Measurements from ENCODE around the gene TMED9. TPM values are rescaled to one million over a fixed set of nuclear protein-coding genes. Genes with fewer than 3 reads are reported as not detected.
A peak's percentile ranks its signal among the peaks of the same experiment; 100 is the strongest.

Gene TMED9
- total RNA-seq, 1 donor from 2014 or later = 290 TPM

- Mint-ChIP-seq H3K27ac (ENCODE audit: unreplicated experiment) (peak overlapping the region; percentile 62), H3K27me3 (ENCODE audit: low read depth) (no peaks in the 10 kb centered on the region), H3K36me3 (ENCODE audit: low read depth) (peaks cover 6% of the 10 kb centered on the region), H3K4me3 (ENCODE audit: unreplicated experiment) (no peak overlapping the region), H3K9me3 (ENCODE audit: low read depth) (peaks cover 3% of the 10 kb centered on the region), H3K4me1 (ENCODE audit: low read depth) (peaks cover 71% of the 10 kb centered on the region)
- DNase-seq (ENCODE audit: low spot score) = no peak
- no peak for TF ChIP-seq CTCF (IDR thresholded peaks at IDR 0.05)
Measured at GRCh38 chr5:177547736-177548135, 44.3 kb upstream of the TMED9 start.

- DNase-seq (ENCODE audit: low spot score) = no peak
- Mint-ChIP-seq H3K4me1 (ENCODE audit: low read depth) (peaks cover 71% of the 10 kb centered on the region), H3K4me3 (ENCODE audit: unreplicated experiment) (no peak overlapping the region), H3K27me3 (ENCODE audit: low read depth) (no peaks in the 10 kb centered on the region), H3K9me3 (ENCODE audit: low read depth) (peaks cover 3% of the 10 kb centered on the region), H3K36me3 (ENCODE audit: low read depth) (peaks cover 7% of the 10 kb centered on the region), H3K27ac (ENCODE audit: unreplicated experiment) (peak overlapping the region; percentile 62)
- no peak for TF ChIP-seq CTCF (IDR thresholded peaks at IDR 0.05)
Measured at GRCh38 chr5:177548495-177548894, 43.5 kb upstream of the TMED9 start.

- Mint-ChIP-seq H3K36me3 (ENCODE audit: low read depth) (peaks cover 7% of the 10 kb centered on the region), H3K27ac (ENCODE audit: unreplicated experiment) (no peak overlapping the region), H3K9me3 (ENCODE audit: low read depth) (peaks cover 3% of the 10 kb centered on the region), H3K4me1 (ENCODE audit: low read depth) (peaks cover 63% of the 10 kb centered on the region), H3K4me3 (ENCODE audit: unreplicated experiment) (no peak overlapping the region), H3K27me3 (ENCODE audit: low read depth) (no peaks in the 10 kb centered on the region)
- no peak for DNase-seq (ENCODE audit: low spot score)
- TF ChIP-seq CTCF (IDR thresholded peaks at IDR 0.05) = no peak
Measured at GRCh38 chr5:177550122-177550521, 41.9 kb upstream of the TMED9 start.

- Mint-ChIP-seq H3K27me3 (ENCODE audit: low read depth) (no peaks in the 10 kb centered on the region), H3K9me3 (ENCODE audit: low read depth) (no peaks in the 10 kb centered on the region), H3K27ac (ENCODE audit: unreplicated experiment) (peak overlapping the region; percentile 84), H3K36me3 (ENCODE audit: low read depth) (peaks cover 7% of the 10 kb centered on the region), H3K4me1 (ENCODE audit: low read depth) (peaks cover 42% of the 10 kb centered on the region), H3K4me3 (ENCODE audit: unreplicated experiment) (peak overlapping the region; percentile 90)
- no peak for DNase-seq (ENCODE audit: low spot score)
- TF ChIP-seq CTCF (IDR thresholded peaks at IDR 0.05) = peak; percentile 32
Measured at GRCh38 chr5:177552839-177553455, 39.1 kb upstream of the TMED9 start.

GRCh38 chr5:177553671-177554429 lies 38.2 kb upstream of the TMED9 start:
- no peak for DNase-seq (ENCODE audit: low spot score)
- peaks cover 7% of the 10 kb centered on the region for H3K36me3 Mint-ChIP-seq (ENCODE audit: low read depth)
- no peaks in the 10 kb centered on the region for H3K27me3 Mint-ChIP-seq (ENCODE audit: low read depth)
- peak overlapping the region; percentile 84 for H3K27ac Mint-ChIP-seq (ENCODE audit: unreplicated experiment)
- no peak for TF ChIP-seq CTCF (IDR thresholded peaks at IDR 0.05)
- no peaks in the 10 kb centered on the region for H3K9me3 Mint-ChIP-seq (ENCODE audit: low read depth)
- peaks cover 33% of the 10 kb centered on the region for H3K4me1 Mint-ChIP-seq (ENCODE audit: low read depth)
- peak overlapping the region; percentile 90 for H3K4me3 Mint-ChIP-seq (ENCODE audit: unreplicated experiment)

All from chondrocyte (in vitro differentiated cells).